Uterus (tissue), 4 donors: ENCODE measurements around the gene VAMP5. TPM values are rescaled to one million over a fixed set of nuclear protein-coding genes. Genes with fewer than 3 reads are reported as not detected.

Source experiments
- DNase-seq, 2 donors: peaks; one replicate each; pipeline ENCODE4 v3.0.0-alpha.2; 2019 to 2020
- H3K27ac ChIP-seq, 2 donors: fragments of 200-600 bp; sonication (generic); 1 replicate in 1 of 2; 2 replicates in 1 of 2; pipeline ENCODE4 v1.5.1; 2016 to 2018
- H3K27me3 ChIP-seq, 2 donors: fragments of 200-600 bp; sonication (generic); one replicate each; pipeline ENCODE4 v1.5.1; 2018 to 2019; ENCODE audit warnings: control low read depth in 1 of 2
- H3K36me3 ChIP-seq, 2 donors: fragments of 200-600 bp; sonication (generic); one replicate each; pipeline ENCODE4 v1.5.1; 2019; ENCODE audit warnings: control low read depth in 1 of 2
- H3K4me1 ChIP-seq, 2 donors: fragments of 200-600 bp; sonication (generic); one replicate each; pipeline ENCODE4 v1.5.1; 2018 to 2019; ENCODE audit warnings: control low read depth in 1 of 2
- H3K4me3 ChIP-seq, 2 donors: fragments of 200-600 bp; sonication (generic); 1 replicate in 1 of 2; 2 replicates in 1 of 2; pipeline ENCODE4 v1.5.1; 2018 to 2019; ENCODE audit warnings: mild to moderate bottlenecking in 1 of 2
- H3K9me3 ChIP-seq, 2 donors: fragments of 200-600 bp; sonication (generic); one replicate each; pipeline ENCODE4 v1.5.1; 2019; ENCODE audit warnings: control low read depth in 1 of 2
- CTCF ChIP-seq, 4 experiments: fragments of 200-600 bp in 2 of 4; fragments of 450-650 bp in 2 of 4; sonication (generic) in 2 of 4; IDR thresholded peaks; one replicate each; pipeline ENCODE4 v1.5.1; 2016 to 2019; ENCODE audit warnings: antibody characterized with exemption in 4 of 4, mild to moderate bottlenecking in 2 of 4, moderate library complexity in 1 of 4
- POLR2A ChIP-seq, 2 donors: fragments of 450-650 bp; IDR thresholded peaks; one replicate each; pipeline ENCODE4 v1.6.1; 2016; ENCODE audit warnings: antibody characterized with exemption in 2 of 2, mild to moderate bottlenecking in 1 of 2, moderate library complexity in 1 of 2
- intact Hi-C: fragments of 100-400 bp; cut with DNase I; formaldehyde crosslinking; loops from one replicate; pipeline ENCODE4 v1.15.1; 2023; ENCODE audit warnings: low total_unique reads
- total RNA-seq, 4 donors: library from RNA; depleted of rRNA in 3 of 4; stranded (reverse); fragments of >200 nt in 3 of 4; gene quantifications; one replicate each; pipeline versions ENCODE4 v1.1.0 to v1.2.4, GENCODE V29; 2014 to 2023
- donor health status: DM: yes; HTN: yes; CAD: no.

Gene VAMP5
- total RNA-seq, 4 donors from 2014 or later, result 25.6 to 197 (median 99.5) TPM

GRCh38 chr2:85547089-85547858, 37.0 kb upstream of the VAMP5 start:
- Histone ChIP-seq H3K27ac (no peak overlapping the region), H3K36me3 (no peaks in the 10 kb centered on the region), H3K9me3 (no peaks in the 10 kb centered on the region), H3K27me3 (no peaks in the 10 kb centered on the region), H3K4me3 (no peak overlapping the region), H3K4me1 (no peaks in the 10 kb centered on the region)
- intact Hi-C loops, result no loop called here
- TF ChIP-seq CTCF (IDR thresholded peaks at IDR 0.05) (no peak), POLR2A (IDR thresholded peaks at IDR 0.05) (no peak)
- DNase-seq, result no peak

GRCh38 chr2:85547859-85548607, 36.2 kb upstream of the VAMP5 start:
- TF ChIP-seq POLR2A (IDR thresholded peaks at IDR 0.05) (no peak), CTCF (IDR thresholded peaks at IDR 0.05) (no peak)
- no peak for DNase-seq
- intact Hi-C loops, result no loop called here
- Histone ChIP-seq H3K4me1 (no peaks in the 10 kb centered on the region), H3K36me3 (no peaks in the 10 kb centered on the region), H3K9me3 (no peaks in the 10 kb centered on the region), H3K27me3 (no peaks in the 10 kb centered on the region), H3K4me3 (no peak overlapping the region), H3K27ac (no peak overlapping the region)

GRCh38 chr2:85548608-85548900, 35.7 kb upstream of the VAMP5 start:
- DNase-seq, result no peak
- no peaks in the 10 kb centered on the region for H3K36me3 ChIP-seq
- H3K27ac ChIP-seq, result no peak overlapping the region
- H3K27me3 ChIP-seq, result no peaks in the 10 kb centered on the region
- no peak overlapping the region for H3K4me3 ChIP-seq
- TF ChIP-seq CTCF (IDR thresholded peaks at IDR 0.05) (no peak), POLR2A (IDR thresholded peaks at IDR 0.05) (no peak)
- no peaks in the 10 kb centered on the region for H3K4me1 ChIP-seq
- H3K9me3 ChIP-seq, result no peaks in the 10 kb centered on the region
- intact Hi-C loops, result no loop called here

GRCh38 chr2:85549095-85549494, 35.1 kb upstream of the VAMP5 start:
- Histone ChIP-seq H3K9me3 (no peaks in the 10 kb centered on the region), H3K27ac (no peak overlapping the region), H3K36me3 (no peaks in the 10 kb centered on the region), H3K4me1 (no peaks in the 10 kb centered on the region), H3K27me3 (no peaks in the 10 kb centered on the region), H3K4me3 (no peak overlapping the region)
- no peak for DNase-seq
- intact Hi-C loops, result no loop called here
- TF ChIP-seq POLR2A (IDR thresholded peaks at IDR 0.05) (no peak), CTCF (IDR thresholded peaks at IDR 0.05) (no peak)

- no peak for TF ChIP-seq POLR2A (IDR thresholded peaks at IDR 0.05)
- no peak for TF ChIP-seq CTCF (IDR thresholded peaks at IDR 0.05)
- peak in 1 of 2 donors; percentile 29 for DNase-seq
- intact Hi-C loops, result no loop called here
- no peak overlapping the region for H3K27ac ChIP-seq
- H3K9me3 ChIP-seq, result no peaks in the 10 kb centered on the region
- H3K36me3 ChIP-seq, result no peaks in the 10 kb centered on the region
- H3K4me1 ChIP-seq, result no peaks in the 10 kb centered on the region
- H3K27me3 ChIP-seq, result no peaks in the 10 kb centered on the region
- H3K4me3 ChIP-seq, result no peak overlapping the region
Measured at GRCh38 chr2:85549826-85550225, 34.4 kb upstream of the VAMP5 start.
